Measurements from ENCODE around the gene FOXP3. TPM values are rescaled to one million over a fixed set of nuclear protein-coding genes. Genes with fewer than 3 reads are reported as not detected.

Gene FOXP3
- total RNA-seq, 1 donor from 2014 or later: 0.26 TPM

GRCh38 chrX:49206543-49206942 is 58.0 kb downstream of the FOXP3 start:
- H3K27me3 Mint-ChIP-seq (ENCODE audit: unreplicated experiment): peaks cover 2% of the 10 kb centered on the region
- no peaks in the 10 kb centered on the region for H3K36me3 Mint-ChIP-seq (ENCODE audit: low read depth, unreplicated experiment)
- H3K4me1 Mint-ChIP-seq (ENCODE audit: unreplicated experiment): peaks cover 2% of the 10 kb centered on the region
- H3K27ac Mint-ChIP-seq (ENCODE audit: unreplicated experiment): no peak overlapping the region
- TF ChIP-seq CTCF (IDR thresholded peaks at IDR 0.05; ENCODE audit: unreplicated experiment): no peak
- no peaks in the 10 kb centered on the region for H3K9me3 Mint-ChIP-seq (ENCODE audit: unreplicated experiment)
- H3K4me3 Mint-ChIP-seq (ENCODE audit: unreplicated experiment): no peak overlapping the region
- DNase-seq (ENCODE audit: low spot score): no peak

DNA sequence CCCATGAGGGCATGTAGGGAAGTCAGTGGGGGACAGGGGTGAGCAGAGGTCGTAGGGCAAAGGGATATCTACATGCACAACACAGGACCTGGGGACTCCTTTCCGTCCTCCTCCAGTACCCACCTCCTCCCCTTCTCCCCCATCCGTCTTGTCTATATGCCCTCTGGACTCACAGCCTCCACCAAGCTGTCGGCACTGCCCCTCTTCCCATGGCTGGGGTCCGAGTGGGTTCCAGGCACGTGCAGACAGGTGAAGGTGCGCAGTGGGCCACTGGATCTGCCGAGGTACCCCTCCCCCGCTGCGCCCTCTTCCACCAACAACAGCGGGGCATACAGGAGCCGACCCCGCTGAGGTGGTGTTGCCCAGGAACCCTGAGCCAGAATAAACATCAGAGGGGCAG is 59.1 kb downstream of the FOXP3 start:
- H3K27me3 Mint-ChIP-seq (ENCODE audit: unreplicated experiment): peaks cover 2% of the 10 kb centered on the region
- no peaks in the 10 kb centered on the region for H3K36me3 Mint-ChIP-seq (ENCODE audit: low read depth, unreplicated experiment)
- TF ChIP-seq CTCF (IDR thresholded peaks at IDR 0.05; ENCODE audit: unreplicated experiment): no peak
- H3K27ac Mint-ChIP-seq (ENCODE audit: unreplicated experiment): no peak overlapping the region
- peaks cover 5% of the 10 kb centered on the region for H3K4me1 Mint-ChIP-seq (ENCODE audit: unreplicated experiment)
- no peak for DNase-seq (ENCODE audit: low spot score)
- no peaks in the 10 kb centered on the region for H3K9me3 Mint-ChIP-seq (ENCODE audit: unreplicated experiment)
- H3K4me3 Mint-ChIP-seq (ENCODE audit: unreplicated experiment): no peak overlapping the region

DNA sequence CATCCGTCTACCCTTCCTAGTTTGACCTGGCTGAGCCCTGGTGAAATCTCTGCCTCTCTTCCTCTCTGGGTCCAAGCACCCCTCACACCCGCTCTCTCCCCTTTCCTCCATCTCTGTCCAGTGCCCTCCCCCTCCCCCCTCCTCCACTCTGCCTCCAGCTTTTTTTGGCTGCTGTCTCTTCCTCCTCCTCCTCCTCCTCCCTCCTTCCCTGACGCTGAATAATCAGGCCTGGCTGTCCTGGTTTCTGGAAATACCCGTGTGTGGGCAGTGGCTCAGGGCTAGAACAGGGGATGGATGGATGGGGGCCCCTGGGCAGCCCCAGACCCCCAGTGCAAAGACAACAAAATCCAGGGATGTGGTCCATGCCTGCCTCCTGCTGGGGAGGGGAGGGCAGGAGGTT is 59.8 kb downstream of the FOXP3 start:
- no peak overlapping the region for H3K27ac Mint-ChIP-seq (ENCODE audit: unreplicated experiment)

DNA sequence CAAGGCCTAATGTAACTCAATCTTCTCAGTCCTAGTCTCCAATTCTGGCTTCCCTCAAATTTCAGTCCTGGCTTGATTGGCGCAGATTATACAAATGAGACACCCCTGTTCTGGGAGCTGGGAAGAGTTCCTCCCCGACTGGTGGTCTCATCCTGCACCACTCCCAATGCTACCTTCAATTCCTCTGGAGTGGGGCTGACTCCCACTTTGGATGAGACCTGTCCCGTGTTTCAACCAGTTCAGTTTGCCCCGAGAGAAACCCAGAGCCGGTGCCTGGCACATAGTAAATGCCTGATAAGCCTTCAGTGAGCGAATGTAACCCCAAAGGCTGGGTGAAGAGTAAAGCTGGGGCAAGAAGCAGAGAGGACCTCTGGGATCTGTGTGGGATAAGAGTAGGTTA is 60.5 kb downstream of the FOXP3 start:
- Mint-ChIP-seq H3K4me1 (ENCODE audit: unreplicated experiment) (peaks cover 5% of the 10 kb centered on the region), H3K36me3 (ENCODE audit: low read depth, unreplicated experiment) (no peaks in the 10 kb centered on the region), H3K4me3 (ENCODE audit: unreplicated experiment) (no peak overlapping the region), H3K27me3 (ENCODE audit: unreplicated experiment) (peaks cover 2% of the 10 kb centered on the region), H3K9me3 (ENCODE audit: unreplicated experiment) (no peaks in the 10 kb centered on the region), H3K27ac (ENCODE audit: unreplicated experiment) (no peak overlapping the region)
- no peak for TF ChIP-seq CTCF (IDR thresholded peaks at IDR 0.05; ENCODE audit: unreplicated experiment)
- DNase-seq (ENCODE audit: low spot score): no peak

More for the DNA sequence above, 59.8 kb downstream of the FOXP3 start:
- no peak for DNase-seq (ENCODE audit: low spot score)
- no peak overlapping the region for H3K4me3 Mint-ChIP-seq (ENCODE audit: unreplicated experiment)
- H3K36me3 Mint-ChIP-seq (ENCODE audit: low read depth, unreplicated experiment): no peaks in the 10 kb centered on the region
- peaks cover 5% of the 10 kb centered on the region for H3K4me1 Mint-ChIP-seq (ENCODE audit: unreplicated experiment)
- peaks cover 2% of the 10 kb centered on the region for H3K27me3 Mint-ChIP-seq (ENCODE audit: unreplicated experiment)
- TF ChIP-seq CTCF (IDR thresholded peaks at IDR 0.05; ENCODE audit: unreplicated experiment): no peak
- H3K9me3 Mint-ChIP-seq (ENCODE audit: unreplicated experiment): no peaks in the 10 kb centered on the region

DNA sequence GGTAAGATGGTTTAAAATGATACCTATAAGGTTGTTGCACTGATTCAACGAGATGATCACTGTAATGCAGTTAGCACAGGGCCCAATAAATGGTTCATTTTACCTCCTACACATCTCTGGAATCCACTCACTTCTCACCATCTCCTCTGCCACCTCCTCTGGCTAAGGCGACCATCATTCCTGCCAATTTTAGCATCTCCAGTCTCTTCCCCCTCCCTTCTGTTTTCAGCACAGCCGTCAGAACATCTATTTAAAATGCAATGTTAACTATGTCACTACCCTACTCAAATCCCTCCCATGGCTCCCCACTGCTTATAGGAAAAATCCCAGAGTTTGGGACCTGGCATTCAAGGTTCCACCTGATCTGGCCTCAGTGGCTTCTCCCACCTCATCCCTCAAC is 61.0 kb downstream of the FOXP3 start:
- H3K4me1 Mint-ChIP-seq (ENCODE audit: unreplicated experiment): peaks cover 7% of the 10 kb centered on the region
- DNase-seq (ENCODE audit: low spot score): no peak
- H3K27me3 Mint-ChIP-seq (ENCODE audit: unreplicated experiment): peaks cover 2% of the 10 kb centered on the region
- H3K36me3 Mint-ChIP-seq (ENCODE audit: low read depth, unreplicated experiment): no peaks in the 10 kb centered on the region
- H3K4me3 Mint-ChIP-seq (ENCODE audit: unreplicated experiment): no peak overlapping the region
- no peak for TF ChIP-seq CTCF (IDR thresholded peaks at IDR 0.05; ENCODE audit: unreplicated experiment)
- no peak overlapping the region for H3K27ac Mint-ChIP-seq (ENCODE audit: unreplicated experiment)
- H3K9me3 Mint-ChIP-seq (ENCODE audit: unreplicated experiment): no peaks in the 10 kb centered on the region

Data from endothelial cell (in vitro differentiated cells).